ENCODE results near the gene TIGD4.

The TIGD4 gene

GRCh38 chr4:152735906-152736305 is 43.6 kb downstream of the TIGD4 start:
- Histone ChIP-seq H3K9ac (ENCODE audit: low read depth, low read length) (no peak overlapping the region), H3K27me3 (ENCODE audit: insufficient read depth, low read length) (no peaks in the 10 kb centered on the region), H3K9me3 (ENCODE audit: insufficient read depth, low read depth, low read length) (no peaks in the 10 kb centered on the region), H3K36me3 (ENCODE audit: insufficient read depth, low read length) (no peaks in the 10 kb centered on the region), H3K27ac (ENCODE audit: low read depth, low read length) (no peak overlapping the region), H3K4me1 (ENCODE audit: insufficient read depth, low read length) (no peaks in the 10 kb centered on the region), H3K4me3 (ENCODE audit: low read length) (no peak overlapping the region)
- 77% methylated on average over 3 of the region's 3 CpGs for WGBS

DNA sequence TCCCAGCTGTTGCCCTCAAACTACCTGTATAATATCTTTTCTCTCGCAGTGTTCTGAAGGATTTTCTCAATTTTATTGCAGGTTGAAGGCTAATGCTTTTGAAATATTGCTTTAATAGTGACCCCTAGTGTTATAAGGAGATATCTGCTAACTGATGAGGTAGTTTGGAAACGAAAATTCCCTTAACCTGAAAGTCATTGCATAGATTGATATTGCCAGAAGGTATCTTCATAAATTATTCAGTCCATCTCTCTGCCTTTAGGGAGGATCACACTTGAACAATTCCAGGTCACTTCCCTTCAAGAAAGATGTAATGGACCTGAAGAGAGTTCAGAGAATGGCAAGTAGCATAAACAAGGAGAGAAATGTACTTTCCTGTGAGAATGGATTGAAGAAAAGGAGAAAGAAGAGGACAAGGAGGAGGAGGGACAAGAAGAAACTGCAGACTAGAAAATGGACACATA is 44.1 kb downstream of the TIGD4 start:
- WGBS, result 57% methylated on average over 1 of the region's 2 CpGs
- Histone ChIP-seq H3K4me3 (ENCODE audit: low read length) (no peak overlapping the region), H3K9me3 (ENCODE audit: insufficient read depth, low read depth, low read length) (no peaks in the 10 kb centered on the region), H3K9ac (ENCODE audit: low read depth, low read length) (no peak overlapping the region), H3K27ac (ENCODE audit: low read depth, low read length) (no peak overlapping the region), H3K4me1 (ENCODE audit: insufficient read depth, low read length) (no peaks in the 10 kb centered on the region), H3K27me3 (ENCODE audit: insufficient read depth, low read length) (no peaks in the 10 kb centered on the region), H3K36me3 (ENCODE audit: insufficient read depth, low read length) (no peaks in the 10 kb centered on the region)

GRCh38 chr4:152734699-152735050 is 44.9 kb downstream of the TIGD4 start:
- H3K4me1 ChIP-seq (ENCODE audit: insufficient read depth, low read length), result no peaks in the 10 kb centered on the region
- H3K27ac ChIP-seq (ENCODE audit: low read depth, low read length), result no peak overlapping the region
- H3K4me3 ChIP-seq (ENCODE audit: low read length), result no peak overlapping the region
- WGBS, result 66% methylated on average over 3 of the region's 3 CpGs
- no peaks in the 10 kb centered on the region for H3K36me3 ChIP-seq (ENCODE audit: insufficient read depth, low read length)
- H3K27me3 ChIP-seq (ENCODE audit: insufficient read depth, low read length), result no peaks in the 10 kb centered on the region
- H3K9me3 ChIP-seq (ENCODE audit: insufficient read depth, low read depth, low read length), result no peaks in the 10 kb centered on the region
- H3K9ac ChIP-seq (ENCODE audit: low read depth, low read length), result no peak overlapping the region

DNA sequence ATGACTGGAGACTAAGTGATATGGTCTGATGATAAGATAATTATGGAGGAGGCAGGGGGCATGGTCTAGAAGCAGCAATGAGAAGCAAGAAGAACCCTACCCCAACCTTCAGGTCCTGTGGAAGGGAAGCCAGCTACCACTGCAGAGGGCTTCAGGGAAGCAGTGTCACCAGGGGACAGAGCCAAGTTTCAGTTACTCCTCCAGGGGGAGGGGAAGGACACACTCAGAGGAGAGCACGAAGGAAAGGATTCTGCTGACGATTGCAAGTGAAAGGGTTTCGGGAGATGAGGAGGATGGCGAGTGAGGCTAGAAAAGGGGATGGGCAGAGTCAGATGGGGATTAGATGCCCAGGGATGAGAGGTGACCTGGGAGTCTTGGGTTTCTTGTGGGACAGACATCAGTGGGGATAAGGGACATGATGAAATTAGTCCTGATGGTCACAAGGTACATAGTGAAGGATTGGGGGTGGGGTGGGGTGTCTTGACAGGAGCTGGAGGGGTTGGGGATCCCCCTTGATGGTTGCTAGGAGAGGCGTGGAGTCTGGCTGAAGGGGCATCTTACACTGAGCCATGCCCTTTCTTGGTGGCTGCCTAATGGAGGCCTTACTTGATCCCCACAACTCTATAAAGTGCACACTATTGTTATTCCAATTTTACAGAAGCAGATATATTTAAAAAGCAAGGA is 45.4 kb downstream of the TIGD4 start:
- H3K4me1 ChIP-seq (ENCODE audit: insufficient read depth, low read length), result no peaks in the 10 kb centered on the region
- H3K4me3 ChIP-seq (ENCODE audit: low read length), result no peak overlapping the region
- WGBS, result 74% methylated on average over 5 of the region's 5 CpGs
- no peak overlapping the region for H3K27ac ChIP-seq (ENCODE audit: low read depth, low read length)
- no peak overlapping the region for H3K9ac ChIP-seq (ENCODE audit: low read depth, low read length)
- no peaks in the 10 kb centered on the region for H3K9me3 ChIP-seq (ENCODE audit: insufficient read depth, low read depth, low read length)
- H3K36me3 ChIP-seq (ENCODE audit: insufficient read depth, low read length), result no peaks in the 10 kb centered on the region
- no peaks in the 10 kb centered on the region for H3K27me3 ChIP-seq (ENCODE audit: insufficient read depth, low read length)

DNA sequence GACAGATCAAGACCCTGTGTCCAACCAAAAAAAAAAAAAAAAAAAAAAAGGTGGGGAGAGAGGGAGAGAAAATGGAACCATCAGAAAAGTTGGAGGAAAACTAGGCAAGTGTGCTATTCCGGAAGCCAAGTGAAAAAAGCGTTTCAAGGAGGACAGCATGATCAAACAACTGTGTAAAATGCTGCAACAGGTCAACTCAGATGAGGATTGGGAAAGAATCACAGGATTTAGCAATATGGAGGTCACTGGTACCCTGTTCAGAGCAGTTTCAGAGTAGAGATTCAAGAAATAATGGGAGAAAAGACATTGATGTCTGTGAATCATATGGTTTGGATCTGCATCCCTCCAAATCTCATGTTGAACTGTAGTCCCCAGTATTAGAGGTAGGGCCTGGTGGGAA is 47.5 kb downstream of the TIGD4 start:
- Histone ChIP-seq H3K4me1 (ENCODE audit: insufficient read depth, low read length) (no peaks in the 10 kb centered on the region), H3K36me3 (ENCODE audit: insufficient read depth, low read length) (no peaks in the 10 kb centered on the region), H3K4me3 (ENCODE audit: low read length) (no peak overlapping the region), H3K9ac (ENCODE audit: low read depth, low read length) (no peak overlapping the region), H3K9me3 (ENCODE audit: insufficient read depth, low read depth, low read length) (no peaks in the 10 kb centered on the region), H3K27ac (ENCODE audit: low read depth, low read length) (no peak overlapping the region), H3K27me3 (ENCODE audit: insufficient read depth, low read length) (no peaks in the 10 kb centered on the region)
- 95% methylated on average over 2 of the region's 2 CpGs for WGBS

- 45% methylated on average over 2 of the region's 2 CpGs for WGBS
- H3K36me3 ChIP-seq (ENCODE audit: insufficient read depth, low read length), result no peaks in the 10 kb centered on the region
These were observed 50.1 kb downstream of the TIGD4 start for GRCh38 chr4:152729466-152729865.

GRCh38 chr4:152728343-152728742 is 51.2 kb downstream of the TIGD4 start:
- Histone ChIP-seq H3K9ac (ENCODE audit: low read depth, low read length) (no peak overlapping the region), H3K27ac (ENCODE audit: low read depth, low read length) (no peak overlapping the region), H3K9me3 (ENCODE audit: insufficient read depth, low read depth, low read length) (no peaks in the 10 kb centered on the region), H3K4me3 (ENCODE audit: low read length) (no peak overlapping the region), H3K36me3 (ENCODE audit: insufficient read depth, low read length) (no peaks in the 10 kb centered on the region), H3K4me1 (ENCODE audit: insufficient read depth, low read length) (no peaks in the 10 kb centered on the region), H3K27me3 (ENCODE audit: insufficient read depth, low read length) (no peaks in the 10 kb centered on the region)
- 79% methylated on average over 1 of the region's 1 CpG for WGBS

More at GRCh38 chr4:152729466-152729865, 50.1 kb downstream of the TIGD4 start:
- Histone ChIP-seq H3K4me3 (ENCODE audit: low read length) (no peak overlapping the region), H3K9ac (ENCODE audit: low read depth, low read length) (no peak overlapping the region), H3K27ac (ENCODE audit: low read depth, low read length) (no peak overlapping the region), H3K9me3 (ENCODE audit: insufficient read depth, low read depth, low read length) (no peaks in the 10 kb centered on the region), H3K27me3 (ENCODE audit: insufficient read depth, low read length) (no peaks in the 10 kb centered on the region), H3K4me1 (ENCODE audit: insufficient read depth, low read length) (no peaks in the 10 kb centered on the region)

- no peaks in the 10 kb centered on the region for H3K27me3 ChIP-seq (ENCODE audit: insufficient read depth, low read length)
- WGBS, result 84% methylated on average over 1 of the region's 1 CpG
- no peak overlapping the region for H3K4me3 ChIP-seq (ENCODE audit: low read length)
- H3K27ac ChIP-seq (ENCODE audit: low read depth, low read length), result no peak overlapping the region
- no peak overlapping the region for H3K9ac ChIP-seq (ENCODE audit: low read depth, low read length)
- no peaks in the 10 kb centered on the region for H3K4me1 ChIP-seq (ENCODE audit: insufficient read depth, low read length)
- no peaks in the 10 kb centered on the region for H3K36me3 ChIP-seq (ENCODE audit: insufficient read depth, low read length)
- no peaks in the 10 kb centered on the region for H3K9me3 ChIP-seq (ENCODE audit: insufficient read depth, low read depth, low read length)
These were observed 51.7 kb downstream of the TIGD4 start for GRCh38 chr4:152727784-152728183.

- WGBS, result 61% methylated on average over 3 of the region's 5 CpGs
- Histone ChIP-seq H3K36me3 (ENCODE audit: insufficient read depth, low read length) (no peaks in the 10 kb centered on the region), H3K9ac (ENCODE audit: low read depth, low read length) (no peak overlapping the region), H3K4me1 (ENCODE audit: insufficient read depth, low read length) (peaks cover 12% of the 10 kb centered on the region), H3K27me3 (ENCODE audit: insufficient read depth, low read length) (no peaks in the 10 kb centered on the region), H3K9me3 (ENCODE audit: insufficient read depth, low read depth, low read length) (no peaks in the 10 kb centered on the region), H3K27ac (ENCODE audit: low read depth, low read length) (no peak overlapping the region), H3K4me3 (ENCODE audit: low read length) (no peak overlapping the region)
These were observed 55.0 kb downstream of the TIGD4 start for GRCh38 chr4:152724494-152724893.

DNA sequence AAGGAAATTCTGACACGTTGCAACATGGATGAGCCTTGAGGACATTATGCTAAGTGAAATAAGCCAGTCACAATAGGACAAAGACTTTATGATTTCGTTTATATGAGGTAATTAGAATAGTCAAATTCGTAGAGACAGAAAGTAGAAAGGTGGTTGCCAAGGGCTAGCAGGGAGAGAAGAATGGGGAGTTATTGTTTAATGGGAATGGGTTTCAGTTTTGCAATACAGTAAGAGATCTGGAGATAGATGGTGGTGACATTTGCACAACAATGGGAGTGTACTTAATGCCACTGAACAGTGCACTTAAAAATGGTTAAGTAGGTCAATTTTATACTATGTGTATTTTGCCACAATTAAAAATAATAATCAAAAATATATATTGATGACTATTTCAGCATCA is 56.3 kb downstream of the TIGD4 start:
- H3K27me3 ChIP-seq (ENCODE audit: insufficient read depth, low read length), result no peaks in the 10 kb centered on the region
- peaks cover 17% of the 10 kb centered on the region for H3K4me1 ChIP-seq (ENCODE audit: insufficient read depth, low read length)
- no peaks in the 10 kb centered on the region for H3K36me3 ChIP-seq (ENCODE audit: insufficient read depth, low read length)
- no peaks in the 10 kb centered on the region for H3K9me3 ChIP-seq (ENCODE audit: insufficient read depth, low read depth, low read length)
- no peak overlapping the region for H3K9ac ChIP-seq (ENCODE audit: low read depth, low read length)
- no peak overlapping the region for H3K27ac ChIP-seq (ENCODE audit: low read depth, low read length)
- 86% methylated on average over 3 of the region's 3 CpGs for WGBS
- H3K4me3 ChIP-seq (ENCODE audit: low read length), result no peak overlapping the region

DNA sequence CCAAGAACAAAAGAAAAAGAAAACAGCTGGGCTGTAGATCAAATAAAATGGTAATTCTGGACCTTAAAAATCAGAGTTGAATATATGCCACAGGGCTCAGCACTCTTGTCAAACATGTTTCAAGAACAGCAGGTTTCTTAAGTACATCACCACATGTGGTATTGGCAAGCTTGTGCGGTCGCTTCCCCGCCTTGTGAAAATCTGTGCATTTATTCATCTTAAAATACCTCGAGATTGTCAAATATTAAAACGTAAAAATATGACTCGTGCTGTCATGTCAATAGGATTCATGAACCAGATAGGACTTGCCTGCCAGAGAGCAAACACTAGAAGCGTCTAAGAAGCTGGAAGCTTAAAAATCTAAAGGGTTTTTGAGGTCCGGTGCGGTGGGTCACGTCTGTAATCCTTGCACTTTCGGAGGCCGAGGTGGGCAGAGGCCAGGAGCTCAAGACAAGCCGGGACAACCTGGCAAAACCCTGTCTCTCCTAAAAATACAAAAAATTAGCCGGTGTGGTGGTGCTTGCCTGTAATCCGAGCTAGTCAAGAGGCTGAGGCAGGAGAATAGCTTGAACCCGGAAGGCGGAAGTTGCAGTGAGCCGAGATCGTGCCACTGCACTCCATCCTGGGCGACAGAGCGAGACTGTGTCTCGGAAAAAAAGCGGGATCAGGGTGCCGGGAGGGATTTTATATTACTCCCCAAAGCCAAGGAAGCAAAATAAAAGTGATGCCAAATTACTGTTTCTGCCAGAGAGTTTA is 59.6 kb downstream of the TIGD4 start:
- H3K36me3 ChIP-seq (ENCODE audit: insufficient read depth, low read length), result no peaks in the 10 kb centered on the region
- H3K9ac ChIP-seq (ENCODE audit: low read depth, low read length), result no peak overlapping the region
- H3K27me3 ChIP-seq (ENCODE audit: insufficient read depth, low read length), result no peaks in the 10 kb centered on the region
- H3K4me1 ChIP-seq (ENCODE audit: insufficient read depth, low read length), result peaks cover 19% of the 10 kb centered on the region
- H3K27ac ChIP-seq (ENCODE audit: low read depth, low read length), result no peak overlapping the region
- 83% methylated on average over 24 of the region's 24 CpGs for WGBS
- H3K9me3 ChIP-seq (ENCODE audit: insufficient read depth, low read depth, low read length), result peaks cover 6% of the 10 kb centered on the region; the same call in 1 of the 2 replicates
- no peak overlapping the region for H3K4me3 ChIP-seq (ENCODE audit: low read length)

All from HUES64 (cell line).